PC-3 (cell line): ENCODE results near the gene ATF6.

ENCODE experiments used
- EZH2 ChIP-seq: fragments of 300-600 bp; sonication (generic); IDR thresholded peaks from one replicate; pipeline ENCODE4 v1.6.1; 2017; ENCODE audit warnings: antibody characterized with exemption, mild to moderate bottlenecking, low read length; ENCODE audit not compliant: unreplicated experiment
- EZH2phosphoT487 ChIP-seq: fragments of 300-600 bp; sonication (generic); IDR thresholded peaks from 2 replicates; pipeline ENCODE4 v1.6.1; 2018; ENCODE audit warnings: mild to moderate bottlenecking, antibody characterized with exemption, low read length, borderline replicate concordance
- TF ChIP-seq, protein P1 (sequence below): fragments of 300-600 bp; sonication (generic); conservative IDR thresholded peaks from 2 replicates; pipeline ENCODE4 v1.5.1; 2017; ENCODE audit warnings: antibody characterized with exemption, low read depth, mild to moderate bottlenecking, low read length

DNA sequence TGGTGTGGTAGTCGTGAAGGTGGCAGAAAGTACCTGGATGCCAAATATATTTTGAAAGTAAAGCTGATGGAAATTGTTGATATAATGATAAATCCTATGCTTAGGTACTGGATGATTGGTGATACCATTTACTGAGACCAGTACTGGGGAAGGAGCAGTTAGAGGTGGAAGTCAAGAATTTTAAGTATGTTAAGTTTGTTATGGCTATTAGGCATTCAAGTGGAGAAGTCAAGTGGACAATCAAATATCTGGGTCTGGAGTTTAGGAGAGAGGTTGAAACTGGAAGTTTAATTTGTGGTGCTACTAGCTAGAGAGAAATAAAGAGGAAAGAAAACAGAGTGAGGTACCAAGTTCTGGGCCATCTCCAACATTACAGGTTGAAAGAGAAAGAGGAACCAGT, 89.1 kb downstream of the ATF6 start:
- TF ChIP-seq, protein P1, sequence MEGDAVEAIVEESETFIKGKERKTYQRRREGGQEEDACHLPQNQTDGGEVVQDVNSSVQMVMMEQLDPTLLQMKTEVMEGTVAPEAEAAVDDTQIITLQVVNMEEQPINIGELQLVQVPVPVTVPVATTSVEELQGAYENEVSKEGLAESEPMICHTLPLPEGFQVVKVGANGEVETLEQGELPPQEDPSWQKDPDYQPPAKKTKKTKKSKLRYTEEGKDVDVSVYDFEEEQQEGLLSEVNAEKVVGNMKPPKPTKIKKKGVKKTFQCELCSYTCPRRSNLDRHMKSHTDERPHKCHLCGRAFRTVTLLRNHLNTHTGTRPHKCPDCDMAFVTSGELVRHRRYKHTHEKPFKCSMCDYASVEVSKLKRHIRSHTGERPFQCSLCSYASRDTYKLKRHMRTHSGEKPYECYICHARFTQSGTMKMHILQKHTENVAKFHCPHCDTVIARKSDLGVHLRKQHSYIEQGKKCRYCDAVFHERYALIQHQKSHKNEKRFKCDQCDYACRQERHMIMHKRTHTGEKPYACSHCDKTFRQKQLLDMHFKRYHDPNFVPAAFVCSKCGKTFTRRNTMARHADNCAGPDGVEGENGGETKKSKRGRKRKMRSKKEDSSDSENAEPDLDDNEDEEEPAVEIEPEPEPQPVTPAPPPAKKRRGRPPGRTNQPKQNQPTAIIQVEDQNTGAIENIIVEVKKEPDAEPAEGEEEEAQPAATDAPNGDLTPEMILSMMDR: no peak
- no peak for TF ChIP-seq EZH2
- no peak for TF ChIP-seq EZH2phosphoT487
